NOMO-1 treated with DMSO at 0.1 percent for 48 hours (cell line): Measurements from ENCODE around the gene IGFBP7.

Source experiments
- DNase-seq: peaks from one replicate; lab custom pipeline; 2025; ENCODE audit not compliant: unreplicated experiment; lab: John Stamatoyannopoulos, UW

IGFBP7 gene, protein sequence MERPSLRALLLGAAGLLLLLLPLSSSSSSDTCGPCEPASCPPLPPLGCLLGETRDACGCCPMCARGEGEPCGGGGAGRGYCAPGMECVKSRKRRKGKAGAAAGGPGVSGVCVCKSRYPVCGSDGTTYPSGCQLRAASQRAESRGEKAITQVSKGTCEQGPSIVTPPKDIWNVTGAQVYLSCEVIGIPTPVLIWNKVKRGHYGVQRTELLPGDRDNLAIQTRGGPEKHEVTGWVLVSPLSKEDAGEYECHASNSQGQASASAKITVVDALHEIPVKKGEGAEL

GRCh38 chr4:57109847-57110639 lies at the start of gene IGFBP7:
Gene IGFBP7 (minus strand): TSS chr4:57110385. CDS start chr4:57110351, 34 bp downstream.
- DNase-seq: peak; percentile 82

DNA sequence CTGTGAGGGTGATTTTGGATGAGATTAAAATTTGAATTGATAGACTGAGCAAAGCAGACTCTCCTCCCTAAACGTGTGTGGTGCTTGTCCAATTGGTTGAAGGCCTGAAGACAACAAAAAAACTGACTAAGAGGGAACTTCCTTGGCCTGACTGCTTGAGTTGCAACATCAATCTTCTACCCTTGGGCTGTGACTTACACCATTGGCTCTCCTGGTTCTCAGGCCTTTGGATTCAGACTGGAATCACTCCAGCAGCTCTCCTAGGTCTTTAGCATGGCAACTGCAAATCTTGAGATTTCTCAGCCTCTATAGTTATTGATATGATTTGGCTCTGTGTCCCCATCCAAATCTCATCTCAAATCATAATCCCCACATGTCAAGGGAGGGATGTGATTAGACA lies 49.7 kb upstream of the IGFBP7 start:
- no peak for DNase-seq

GRCh38 chr4:57158762-57159161 lies 48.6 kb upstream of the IGFBP7 start:
- DNase-seq: no peak

DNA sequence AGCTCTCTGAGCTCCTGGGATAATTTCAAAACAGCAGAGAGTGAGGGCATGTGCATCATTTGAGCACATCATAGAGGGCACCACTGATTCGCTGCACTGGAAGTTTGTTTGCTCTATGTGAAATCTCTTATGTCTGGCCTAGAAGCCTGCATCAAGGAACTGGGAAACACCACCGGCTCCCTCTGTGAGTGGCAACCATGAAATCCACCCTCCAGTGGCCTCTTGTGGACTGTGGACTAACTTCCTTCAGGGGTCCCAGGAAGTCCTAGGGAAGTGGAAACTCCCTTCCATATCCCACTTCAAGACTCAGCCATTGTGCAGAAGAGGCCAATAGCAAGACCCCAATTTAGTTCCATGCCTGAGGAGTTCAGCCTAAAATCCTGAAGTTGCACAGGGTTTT lies 48.0 kb upstream of the IGFBP7 start:
- DNase-seq: no peak

DNA sequence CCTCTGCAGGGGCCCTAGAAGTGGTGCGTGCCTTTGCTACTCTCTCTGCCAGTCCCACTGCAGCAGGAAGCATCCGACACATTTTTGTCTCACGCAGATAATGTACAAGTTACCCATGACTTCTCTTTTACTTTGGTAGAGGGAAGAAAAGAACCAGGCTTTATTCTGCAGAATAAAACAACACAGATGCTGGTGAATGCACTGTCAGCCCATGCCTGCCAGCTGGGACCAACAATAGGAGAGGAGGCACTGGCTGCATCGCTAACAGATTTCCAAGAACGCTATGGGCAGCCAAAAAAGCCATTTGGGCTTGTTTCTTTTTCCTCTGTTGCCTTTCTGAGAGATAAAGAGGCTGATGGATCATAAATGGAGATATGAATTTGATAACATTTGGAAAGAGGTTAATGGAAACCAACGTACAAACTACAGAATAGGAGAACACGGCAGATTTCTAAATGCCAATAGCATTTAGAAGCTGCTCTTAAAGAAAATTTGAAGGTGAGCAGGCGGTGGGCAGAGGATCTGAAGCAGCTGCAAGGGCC lies 47.5 kb upstream of the IGFBP7 start:
- DNase-seq: no peak

GRCh38 chr4:57156242-57156990 lies 46.2 kb upstream of the IGFBP7 start:
- DNase-seq: no peak

- DNase-seq: no peak
Observed at GRCh38 chr4:57154926-57155325, 44.7 kb upstream of the IGFBP7 start.

DNA sequence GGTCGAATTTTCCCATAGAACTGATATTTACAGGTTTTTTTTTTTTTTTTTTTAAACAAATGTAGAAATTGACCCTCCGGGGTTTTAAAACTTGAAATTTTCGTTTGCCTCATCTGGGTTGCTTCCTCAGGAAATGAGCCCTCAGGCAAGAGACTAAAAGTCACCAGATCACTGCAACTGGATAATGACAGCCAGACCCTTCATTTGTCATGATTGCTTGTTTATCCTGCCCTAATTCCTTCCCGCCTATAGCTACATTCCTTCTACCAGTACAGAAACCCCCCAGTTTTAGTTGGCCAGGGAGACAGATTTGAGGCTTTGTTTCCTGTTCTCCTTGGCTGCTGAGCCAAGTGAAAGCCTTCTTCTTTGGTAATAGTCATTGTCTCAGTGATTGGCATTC lies 44.0 kb upstream of the IGFBP7 start:
- DNase-seq: peak; percentile 21

- DNase-seq: no peak
Observed at GRCh38 chr4:57153207-57153606, 43.0 kb upstream of the IGFBP7 start.

DNA sequence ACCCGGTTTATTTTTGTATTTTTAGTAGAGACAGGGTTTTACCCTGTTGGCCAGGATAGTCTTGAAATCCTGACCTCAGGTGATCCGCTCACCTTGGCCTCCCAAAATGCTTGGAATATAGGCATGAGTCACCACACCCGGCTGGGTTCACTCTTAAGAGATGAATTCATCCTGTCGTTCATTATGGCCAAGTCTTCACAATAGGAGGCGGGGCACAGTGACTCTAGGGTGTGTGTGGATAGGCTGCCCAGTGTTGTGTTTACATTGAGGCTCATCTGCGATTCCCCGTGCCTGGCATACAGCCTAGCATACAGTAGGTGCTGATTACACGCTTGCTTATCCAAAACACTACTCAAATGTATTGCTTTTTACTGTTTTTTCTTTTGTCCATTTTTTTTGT lies 41.3 kb upstream of the IGFBP7 start:
- no peak for DNase-seq

DNA sequence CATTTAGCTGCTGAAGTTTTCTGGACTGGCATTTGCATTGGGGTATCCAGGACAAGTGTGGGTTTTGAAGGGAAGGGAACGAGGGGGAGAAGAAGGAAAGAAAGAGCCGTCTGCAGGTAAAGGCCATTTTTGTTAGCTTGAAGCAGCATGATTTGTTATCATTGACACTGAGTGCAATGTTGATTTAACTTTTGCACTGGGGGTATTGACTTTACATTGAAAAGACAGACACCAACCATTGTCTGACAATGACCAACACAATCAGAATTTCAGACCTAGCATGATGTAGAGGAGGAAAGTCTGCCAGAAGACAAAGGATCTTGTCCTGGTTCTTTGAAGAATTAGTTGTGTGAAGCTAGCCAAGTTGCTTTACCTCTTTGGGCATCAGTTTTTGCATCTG lies 39.6 kb upstream of the IGFBP7 start:
- DNase-seq: no peak

DNA sequence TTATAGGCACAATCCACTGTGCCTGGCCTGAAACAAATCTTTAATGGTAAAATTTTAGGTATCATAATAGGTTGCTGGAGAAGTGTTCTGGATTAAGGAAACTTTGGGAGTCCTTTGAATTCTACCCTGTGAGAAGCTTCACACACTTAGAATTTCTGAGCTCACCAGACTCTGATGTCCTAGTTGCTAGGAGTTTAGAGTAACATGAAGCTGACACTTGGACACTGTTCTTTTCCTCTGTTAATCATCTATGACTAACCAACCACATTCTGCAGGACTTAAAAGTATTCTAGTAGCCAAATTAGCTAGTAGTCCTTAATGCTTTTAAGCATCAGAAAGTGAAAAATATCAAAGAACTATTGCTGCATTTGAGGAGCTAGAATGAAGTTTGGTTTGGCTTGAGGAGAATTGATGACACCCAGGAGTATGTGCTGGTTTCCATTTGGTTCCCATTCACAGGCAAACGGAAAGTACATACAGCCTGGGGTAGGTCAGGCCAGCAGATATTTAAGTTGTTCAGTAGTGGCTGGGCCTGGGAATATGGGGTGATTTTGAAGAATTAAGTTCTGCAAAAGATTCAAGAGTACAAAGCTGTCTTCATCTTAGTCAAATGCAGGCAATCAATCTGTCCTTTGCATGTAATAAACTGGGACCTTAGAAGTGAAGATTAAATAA lies 38.8 kb upstream of the IGFBP7 start:
- DNase-seq: no peak

GRCh38 chr4:57148177-57148576 lies 38.0 kb upstream of the IGFBP7 start:
- no peak for DNase-seq

GRCh38 chr4:57147335-57148060 lies 37.3 kb upstream of the IGFBP7 start:
- no peak for DNase-seq

GRCh38 chr4:57146444-57146843 lies 36.3 kb upstream of the IGFBP7 start:
- DNase-seq: no peak

GRCh38 chr4:57144466-57144865 lies 34.3 kb upstream of the IGFBP7 start:
- no peak for DNase-seq

DNA sequence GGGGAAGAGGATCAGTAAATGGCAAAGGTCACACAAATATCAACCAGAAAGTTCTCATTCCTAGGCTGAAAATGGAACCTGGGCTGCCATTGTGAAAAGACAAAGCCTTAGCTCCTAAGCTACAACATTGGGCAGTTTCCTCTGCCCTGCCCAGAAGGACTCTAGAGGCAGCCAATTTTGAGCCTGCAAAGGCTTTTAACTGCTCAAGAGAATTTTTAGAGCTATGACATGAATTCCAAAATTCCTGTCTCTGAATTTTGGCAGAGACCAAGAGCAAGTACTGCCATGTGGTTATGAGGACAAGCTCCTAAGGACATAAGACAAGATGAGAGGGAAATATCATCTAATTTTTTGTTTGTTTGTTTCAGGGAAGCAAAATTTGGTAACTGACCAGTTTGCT lies 29.6 kb upstream of the IGFBP7 start:
- DNase-seq: no peak

DNA sequence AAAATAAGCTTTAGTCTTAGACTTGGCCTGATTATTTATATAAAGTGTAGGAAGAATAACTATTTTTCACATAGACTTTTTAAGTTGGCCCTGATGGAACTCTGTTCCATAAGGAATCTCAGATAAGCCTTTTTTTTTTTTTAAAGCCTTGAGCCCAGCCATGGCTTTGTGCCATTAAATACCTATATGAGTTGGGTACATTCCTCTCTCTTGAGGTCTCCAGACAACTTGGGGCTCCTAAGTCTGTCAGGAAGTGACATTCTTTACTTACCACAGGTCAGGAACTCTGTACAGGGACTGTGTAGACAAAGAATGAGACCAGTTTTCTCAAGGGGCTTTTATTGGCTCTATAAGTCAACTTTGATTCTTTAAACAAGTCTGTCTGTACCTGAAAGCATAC lies 27.1 kb upstream of the IGFBP7 start:
- no peak for DNase-seq

- no peak for DNase-seq
Observed at GRCh38 chr4:57136281-57136680, 26.1 kb upstream of the IGFBP7 start.

DNA sequence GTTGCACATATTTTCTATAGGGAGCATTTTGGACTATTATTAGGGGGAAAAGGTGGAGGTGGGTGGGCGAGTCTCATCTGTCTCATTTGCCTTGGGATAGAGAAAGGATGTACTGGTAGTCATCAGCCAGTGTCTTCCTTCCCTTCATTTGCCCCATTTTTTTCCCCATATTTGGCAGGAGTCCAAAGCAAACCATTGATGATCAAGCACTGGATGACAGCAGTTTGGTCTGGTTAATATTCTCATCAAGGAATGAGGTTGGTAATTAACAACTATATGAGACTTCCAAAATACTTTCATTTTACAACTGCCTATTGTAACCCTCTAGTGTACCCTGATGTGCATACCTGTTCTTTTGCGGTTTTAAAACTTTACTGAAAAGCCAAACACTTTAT lies 22.6 kb upstream of the IGFBP7 start:
- DNase-seq: no peak
